ENCODE results near the gene ADAMTS19.

The ADAMTS19 gene

GRCh38 chr5:129691220-129691619 is 231.1 kb downstream of the ADAMTS19 start:
- no peaks in the 10 kb centered on the region for H3K9me3 ChIP-seq (ENCODE audit: control insufficient read depth, insufficient read depth, low read length)
- no peak overlapping the region for H3K4me2 ChIP-seq (ENCODE audit: low read length)
- H3F3A ChIP-seq (ENCODE audit: control insufficient read depth, insufficient read depth): no peaks in the 10 kb centered on the region
- TF ChIP-seq CTCF (IDR thresholded peaks at IDR 0.05; ENCODE audit: low read depth, low read length, poor library complexity, severe bottlenecking): no peak
- no peak for TF ChIP-seq EZH2phosphoT487 (IDR thresholded peaks at IDR 0.05; ENCODE audit: borderline replicate concordance, low read length)
- H3K27ac ChIP-seq (ENCODE audit: low read depth, low read length): no peak overlapping the region
- no peaks in the 10 kb centered on the region for H4K20me1 ChIP-seq (ENCODE audit: control insufficient read depth, insufficient read depth, low read depth, low read length)
- no peaks in the 10 kb centered on the region for H3K36me3 ChIP-seq (ENCODE audit: control insufficient read depth, low read length)
- no peak overlapping the region for H3K4me3 ChIP-seq (ENCODE audit: low read length)
- no peaks in the 10 kb centered on the region for H3K27me3 ChIP-seq (ENCODE audit: control insufficient read depth, low read length)
- H3K4me1 ChIP-seq (ENCODE audit: control insufficient read depth, low read length): no peaks in the 10 kb centered on the region
- H3K9me2 ChIP-seq (replicated peaks; ENCODE audit: control insufficient read depth, low read length): no peaks in the 10 kb centered on the region
- H3K79me2 ChIP-seq (ENCODE audit: control insufficient read depth, low read length): no peaks in the 10 kb centered on the region

- H3F3A ChIP-seq (ENCODE audit: control insufficient read depth, insufficient read depth): no peaks in the 10 kb centered on the region
- no peak overlapping the region for H3K4me3 ChIP-seq (ENCODE audit: low read length)
- H3K27ac ChIP-seq (ENCODE audit: low read depth, low read length): no peak overlapping the region
- TF ChIP-seq CTCF (IDR thresholded peaks at IDR 0.05; ENCODE audit: low read depth, low read length, poor library complexity, severe bottlenecking): no peak
- no peak for TF ChIP-seq EZH2phosphoT487 (IDR thresholded peaks at IDR 0.05; ENCODE audit: borderline replicate concordance, low read length)
- H3K79me2 ChIP-seq (ENCODE audit: control insufficient read depth, low read length): no peaks in the 10 kb centered on the region
- no peaks in the 10 kb centered on the region for H3K36me3 ChIP-seq (ENCODE audit: control insufficient read depth, low read length)
- H3K4me2 ChIP-seq (ENCODE audit: low read length): no peak overlapping the region
- H3K9me2 ChIP-seq (replicated peaks; ENCODE audit: control insufficient read depth, low read length): no peaks in the 10 kb centered on the region
- no peaks in the 10 kb centered on the region for H3K4me1 ChIP-seq (ENCODE audit: control insufficient read depth, low read length)
- H3K27me3 ChIP-seq (ENCODE audit: control insufficient read depth, low read length): no peaks in the 10 kb centered on the region
- no peaks in the 10 kb centered on the region for H4K20me1 ChIP-seq (ENCODE audit: control insufficient read depth, insufficient read depth, low read depth, low read length)
- H3K9me3 ChIP-seq (ENCODE audit: control insufficient read depth, insufficient read depth, low read length): no peaks in the 10 kb centered on the region
Measured at GRCh38 chr5:129696636-129697035, 236.5 kb downstream of the ADAMTS19 start.

- no peaks in the 10 kb centered on the region for H3K36me3 ChIP-seq (ENCODE audit: control insufficient read depth, low read length)
- no peak overlapping the region for H3K4me3 ChIP-seq (ENCODE audit: low read length)
- no peaks in the 10 kb centered on the region for H3F3A ChIP-seq (ENCODE audit: control insufficient read depth, insufficient read depth)
- no peaks in the 10 kb centered on the region for H3K9me3 ChIP-seq (ENCODE audit: control insufficient read depth, insufficient read depth, low read length)
- no peaks in the 10 kb centered on the region for H3K27me3 ChIP-seq (ENCODE audit: control insufficient read depth, low read length)
- no peaks in the 10 kb centered on the region for H4K20me1 ChIP-seq (ENCODE audit: control insufficient read depth, insufficient read depth, low read depth, low read length)
- no peaks in the 10 kb centered on the region for H3K9me2 ChIP-seq (replicated peaks; ENCODE audit: control insufficient read depth, low read length)
- no peak overlapping the region for H3K4me2 ChIP-seq (ENCODE audit: low read length)
- H3K4me1 ChIP-seq (ENCODE audit: control insufficient read depth, low read length): no peaks in the 10 kb centered on the region
- TF ChIP-seq CTCF (IDR thresholded peaks at IDR 0.05; ENCODE audit: low read depth, low read length, poor library complexity, severe bottlenecking) (no peak), EZH2phosphoT487 (IDR thresholded peaks at IDR 0.05; ENCODE audit: borderline replicate concordance, low read length) (no peak)
- H3K27ac ChIP-seq (ENCODE audit: low read depth, low read length): no peak overlapping the region
- H3K79me2 ChIP-seq (ENCODE audit: control insufficient read depth, low read length): no peaks in the 10 kb centered on the region
Measured at GRCh38 chr5:129698661-129699060, 238.6 kb downstream of the ADAMTS19 start.

- TF ChIP-seq CTCF (IDR thresholded peaks at IDR 0.05; ENCODE audit: low read depth, low read length, poor library complexity, severe bottlenecking) (no peak), EZH2phosphoT487 (IDR thresholded peaks at IDR 0.05; ENCODE audit: borderline replicate concordance, low read length) (no peak)
- Histone ChIP-seq H3K27me3 (ENCODE audit: control insufficient read depth, low read length) (no peaks in the 10 kb centered on the region), H3K9me2 (replicated peaks; ENCODE audit: control insufficient read depth, low read length) (no peaks in the 10 kb centered on the region), H3K27ac (ENCODE audit: low read depth, low read length) (no peak overlapping the region), H3F3A (ENCODE audit: control insufficient read depth, insufficient read depth) (no peaks in the 10 kb centered on the region), H3K4me2 (ENCODE audit: low read length) (no peak overlapping the region), H3K36me3 (ENCODE audit: control insufficient read depth, low read length) (no peaks in the 10 kb centered on the region), H3K4me1 (ENCODE audit: control insufficient read depth, low read length) (no peaks in the 10 kb centered on the region), H3K9me3 (ENCODE audit: control insufficient read depth, insufficient read depth, low read length) (no peaks in the 10 kb centered on the region), H3K4me3 (ENCODE audit: low read length) (no peak overlapping the region), H4K20me1 (ENCODE audit: control insufficient read depth, insufficient read depth, low read depth, low read length) (no peaks in the 10 kb centered on the region), H3K79me2 (ENCODE audit: control insufficient read depth, low read length) (no peaks in the 10 kb centered on the region)
Measured at GRCh38 chr5:129716235-129716634, 256.1 kb downstream of the ADAMTS19 start.
